Stimulated activated CD8-positive, alpha-beta memory T cell treated with anti-CD3 and anti-CD28 coated beads, Interleukin-15, amount 100 ng/mL, for 4 hours (primary cell): ENCODE data around the gene LCP2.

ENCODE experiments used
- DNase-seq, 2 donors: peaks; one replicate each; pipeline ENCODE4 v3.0.0-alpha.2; 2020; ENCODE audit warnings: low read depth in 2 of 2

The LCP2 gene

GRCh38 chr5:170273968-170274710 is 23.4 kb downstream of the LCP2 start:
- DNase-seq: no peak

GRCh38 chr5:170270293-170271069 is 27.1 kb downstream of the LCP2 start:
- DNase-seq: no peak

- no peak for DNase-seq
Measured at GRCh38 chr5:170269579-170269978, 28.0 kb downstream of the LCP2 start.

GRCh38 chr5:170268884-170269283 is 28.7 kb downstream of the LCP2 start:
- DNase-seq: no peak

GRCh38 chr5:170268153-170268689 is 29.4 kb downstream of the LCP2 start:
- DNase-seq: no peak

- DNase-seq: peak in 1 of 2 donors; percentile 58
Measured at GRCh38 chr5:170267431-170268152, 30.0 kb downstream of the LCP2 start.

GRCh38 chr5:170266570-170267381 is 30.8 kb downstream of the LCP2 start:
- DNase-seq: no peak

- no peak for DNase-seq
Measured at GRCh38 chr5:170265522-170265921, 32.1 kb downstream of the LCP2 start.

GRCh38 chr5:170263906-170264305 is 33.7 kb downstream of the LCP2 start:
- no peak for DNase-seq

GRCh38 chr5:170262061-170263045 is 35.2 kb downstream of the LCP2 start:
- DNase-seq: no peak

- no peak for DNase-seq
Measured at GRCh38 chr5:170261528-170262043, 36.0 kb downstream of the LCP2 start.

- no peak for DNase-seq
Measured at GRCh38 chr5:170257370-170257769, 40.2 kb downstream of the LCP2 start.

- no peak for DNase-seq
Measured at GRCh38 chr5:170256571-170256970, 41.0 kb downstream of the LCP2 start.

- peak in 1 of 2 donors; percentile 65 for DNase-seq
Measured at GRCh38 chr5:170254056-170254455, 43.5 kb downstream of the LCP2 start.

GRCh38 chr5:170252720-170253350 is 44.7 kb downstream of the LCP2 start:
- no peak for DNase-seq

- no peak for DNase-seq
Measured at GRCh38 chr5:170252109-170252508, 45.5 kb downstream of the LCP2 start.

GRCh38 chr5:170251462-170251861 is 46.1 kb downstream of the LCP2 start:
- no peak for DNase-seq

- DNase-seq: no peak
Measured at GRCh38 chr5:170250810-170251317, 46.7 kb downstream of the LCP2 start.

- no peak for DNase-seq
Measured at GRCh38 chr5:170249355-170249754, 48.2 kb downstream of the LCP2 start.
